K562 (cell line): ENCODE measurements around the gene SLC6A7. TPM values are rescaled to one million over a fixed set of nuclear protein-coding genes. Genes with fewer than 3 reads are reported as not detected.

Source experiments
- ATAC-seq: fragments of 200-7000 bp; cut with Tn5 transposase; 3 replicates; pipeline ENCODE4 v1.9.1; 2020; ENCODE audit warnings: moderate library complexity
- BruUV-seq: library from RNA; stranded (reverse); fragments of 400-500 nt; replicated peaks from 2 replicates; lab custom pipeline; 2021; lab: Mats Ljungman, UMichigan
- CTCF ChIA-PET: fragments of 300-600 bp; formaldehyde crosslinking; extraction: SDS; loops from one replicate; lab custom pipeline; 2021; ENCODE audit warnings: low intra/inter-chr PET ratio; lab: Yijun Ruan, JAX
- POLR2A ChIA-PET: fragments of 300-600, 350-650 bp; sonication (Branson Sonifier 250); formaldehyde crosslinking; extraction: SDS; loops from one replicate; lab custom pipeline; 2021; ENCODE audit warnings: antibody characterized with exemption, inconsistent platforms; lab: Yijun Ruan, JAX
- DNase-seq, 4 experiments: peaks; one replicate each; pipeline versions ENCODE4 v3.0.0 to v3.0.0-alpha.2; 2011 to 2018; ENCODE audit warnings: low spot score in 3 of 4, mixed read lengths in 3 of 4; ENCODE audit errors: extremely low read depth in 1 of 4
- FAIRE-seq: peaks from 2 replicates; lab custom pipeline; 2011; peaks lifted over from hg19 to GRCh38; lab: Jason Lieb, UNC
- H2AFZ ChIP-seq: 2 replicates; pipeline ENCODE4 v1.6.0; 2011; ENCODE audit warnings: low read depth, low read length, control low read depth, inconsistent platforms
- H3K27ac ChIP-seq: fragments of 200-600 bp; 3 replicates; pipeline ENCODE4 v1.8.0; 2011; ENCODE audit warnings: low read depth, mild to moderate bottlenecking, control low read depth, inconsistent platforms, low read length, moderate library complexity, mixed read lengths; ENCODE audit errors: extremely low read depth
- H3K27me3 ChIP-seq, 2 experiments: fragments of 300-600 bp in 1 of 2; 2 replicates in 1 of 2; 3 replicates in 1 of 2; pipeline versions ENCODE4 v1.6.0 to v1.8.0; 2011; ENCODE audit warnings: inconsistent platforms in 2 of 2, low read length in 2 of 2, mild to moderate bottlenecking in 1 of 2, mixed read lengths in 1 of 2, moderate library complexity in 1 of 2; ENCODE audit not compliant: control insufficient read depth in 2 of 2, insufficient read depth in 2 of 2
- H3K36me3 ChIP-seq: fragments of 300-600 bp; 3 replicates; pipeline ENCODE4 v1.8.0; 2011; ENCODE audit warnings: mild to moderate bottlenecking, low read length, inconsistent platforms; ENCODE audit not compliant: control insufficient read depth, insufficient read depth
- H3K4me1 ChIP-seq, 2 experiments: fragments of 200-600 bp in 1 of 2; replicated peaks in 1 of 2; 2 replicates in 1 of 2; 3 replicates in 1 of 2; pipeline versions ENCODE4 v1.5.1 to v1.8.0; 2011; ENCODE audit warnings: inconsistent platforms in 2 of 2, low read length in 2 of 2, mild to moderate bottlenecking in 1 of 2, mixed read lengths in 1 of 2, moderate library complexity in 1 of 2; ENCODE audit not compliant: control insufficient read depth in 2 of 2, insufficient read depth in 2 of 2
- H3K4me2 ChIP-seq: 2 replicates; pipeline ENCODE4 v1.6.1; 2011; ENCODE audit warnings: low read length, control low read depth, inconsistent platforms, mixed read lengths; ENCODE audit not compliant: insufficient read depth
- H3K4me3 ChIP-seq: fragments of 200-600 bp; sonication (generic), shearing (Covaris generic); 2 replicates; pipeline ENCODE4 v1.5.1; 2016; ENCODE audit warnings: control low read depth, inconsistent platforms
- H3K79me2 ChIP-seq: fragments of 200-600 bp; 3 replicates; pipeline ENCODE4 v1.8.0; 2011; ENCODE audit warnings: low read length, inconsistent platforms; ENCODE audit not compliant: control insufficient read depth, insufficient read depth
- H3K9ac ChIP-seq, 2 experiments: 2 replicates each; pipeline versions ENCODE4 v1.6.0 to v1.6.1; 2011; ENCODE audit warnings: low read depth in 2 of 2, low read length in 2 of 2, control low read depth in 1 of 2, inconsistent platforms in 1 of 2, mild to moderate bottlenecking in 1 of 2, mixed read lengths in 1 of 2; ENCODE audit not compliant: insufficient read depth in 1 of 2
- H3K9me1 ChIP-seq: one replicate; pipeline ENCODE4 v1.6.0; 2011; ENCODE audit warnings: inconsistent platforms, mild to moderate bottlenecking, low read length, moderate library complexity; ENCODE audit not compliant: control insufficient read depth, insufficient read depth
- H3K9me3 ChIP-seq: replicated peaks from 2 replicates; pipeline ENCODE4 v1.5.1; 2011; ENCODE audit warnings: low read depth, low read length, inconsistent platforms; ENCODE audit not compliant: control insufficient read depth, insufficient read depth
- H4K20me1 ChIP-seq: replicated peaks from 2 replicates; pipeline ENCODE4 v1.6.1; 2011; ENCODE audit warnings: low read length, inconsistent platforms, mixed read lengths; ENCODE audit not compliant: control insufficient read depth, insufficient read depth
- ARID1B ChIP-seq: fragments of 450-650 bp; IDR thresholded peaks from 2 replicates; pipeline ENCODE4 v1.6.1; 2016; ENCODE audit warnings: antibody characterized with exemption, mild to moderate bottlenecking, inconsistent platforms
- FOXJ3 ChIP-seq: sonication (generic); formaldehyde crosslinking; IDR thresholded peaks from 2 replicates; pipeline ENCODE4 v1.4.0; 2020; ENCODE audit warnings: mild to moderate bottlenecking, missing genetic modification reagents
- HDAC6 ChIP-seq: IDR thresholded peaks from 2 replicates; pipeline ENCODE4 v1.6.1; 2012; ENCODE audit warnings: low read depth, mild to moderate bottlenecking, control low read depth, inconsistent platforms, low read length, moderate library complexity
- NCOA2 ChIP-seq, 2 experiments: fragments of 450-650 bp; IDR thresholded peaks; 2 replicates each; pipeline ENCODE4 v1.6.1; 2018; ENCODE audit warnings: mild to moderate bottlenecking in 2 of 2, moderate library complexity in 1 of 2; ENCODE audit not compliant: partially characterized antibody in 2 of 2
- WGBS: fragments of 100-300 bp; shearing (Covaris generic); methylation state at CpG from one replicate; pipeline ENCODE4 v1.1.6; 2016; ENCODE audit warnings: low coverage, mixed read lengths; ENCODE audit not compliant: insufficient coverage; ENCODE audit errors: missing lambda C conversion rate; 5-methylcytosine and 5-hydroxymethylcytosine counted together
- in situ Hi-C: fragments of 300-500 bp; cut with MboI; formaldehyde crosslinking; loops from 4 replicates; pipeline ENCODE4 v1.15.0; 2018; ENCODE audit warnings: inconsistent platforms, mixed read lengths
- intact Hi-C: fragments of 100-400 bp; cut with micrococcal nuclease; formaldehyde crosslinking; loops from 2 replicates; pipeline ENCODE4 v1.14.2; 2022
- polyA plus RNA-seq, 8 experiments: library from polyadenylated mRNA; depleted of rRNA in 4 of 8; stranded (reverse) in 5 of 8; unstranded in 3 of 8; fragments of >200 nt; fragmentation: Nextera tagmentation in 2 of 8; fragmentation: Illumina TruSeq in 1 of 8; extraction: Ambion mirVana in 2 of 8; extraction: Trizol in 1 of 8; gene quantifications; 2 replicates each; pipeline versions ENCODE4 v1.2.1 to v1.2.3, GENCODE V29; 2011 to 2014; ENCODE audit warnings: inconsistent platforms in 1 of 8, missing spikeins in 1 of 8
- total RNA-seq, 7 experiments: library from RNA; depleted of rRNA in 6 of 7; stranded (reverse); fragments of >200 nt in 6 of 7; fragmentation: Illumina TruSeq in 2 of 7; extraction: Trizol in 2 of 7; gene quantifications; 2 replicates each; pipeline versions ENCODE4 v1.2.1 to v1.2.3, GENCODE V29; 2011 to 2021; ENCODE audit warnings: low replicate concordance in 1 of 7
- TF ChIP-seq, protein P1 (sequence below): IDR thresholded peaks from 2 replicates; pipeline ENCODE4 v1.6.1; 2014; ENCODE audit warnings: antibody characterized with exemption
- TF ChIP-seq, protein P2 (sequence below): fragments of 250-450 bp; sonication (Bioruptor Pico); IDR thresholded peaks from 2 replicates; pipeline ENCODE4 v1.5.0; 2021

Gene SLC6A7
- total and polyA plus RNA-seq, 9 of the 15 experiments (the other 6 are each of a cell fraction or from before 2014, with no cell fraction given) = not detected

DNA sequence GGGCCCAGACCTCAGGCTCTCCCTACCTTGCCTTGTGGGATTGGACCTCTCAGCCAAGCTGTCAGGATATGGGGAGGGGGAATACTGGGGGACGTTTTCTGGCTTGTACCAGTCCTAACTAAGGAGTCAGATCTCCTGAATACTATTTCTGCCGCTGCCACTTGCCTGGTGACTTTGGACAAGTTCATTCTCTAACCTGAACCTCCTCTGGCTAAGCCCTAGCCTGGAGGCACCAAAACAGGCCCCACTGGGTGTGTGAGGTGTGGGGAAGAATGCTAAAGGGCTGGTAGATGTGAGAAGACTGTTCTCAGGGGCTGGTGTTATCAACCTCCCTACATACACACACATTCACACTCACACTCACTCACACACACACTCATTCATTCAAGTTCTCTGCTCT is 1.1 kb downstream of the SLC6A7 start:
- BruUV-seq = no TSS peak
- no peak for TF ChIP-seq ARID1B
- TF ChIP-seq HDAC6 = no peak
- no peak for TF ChIP-seq FOXJ3 (CRISPR knock-in tag)
- no peak for TF ChIP-seq NCOA2 (IDR thresholded peaks at IDR 0.05; ENCODE audit: partially characterized antibody in 2 of 2)
- TF ChIP-seq, protein P1, sequence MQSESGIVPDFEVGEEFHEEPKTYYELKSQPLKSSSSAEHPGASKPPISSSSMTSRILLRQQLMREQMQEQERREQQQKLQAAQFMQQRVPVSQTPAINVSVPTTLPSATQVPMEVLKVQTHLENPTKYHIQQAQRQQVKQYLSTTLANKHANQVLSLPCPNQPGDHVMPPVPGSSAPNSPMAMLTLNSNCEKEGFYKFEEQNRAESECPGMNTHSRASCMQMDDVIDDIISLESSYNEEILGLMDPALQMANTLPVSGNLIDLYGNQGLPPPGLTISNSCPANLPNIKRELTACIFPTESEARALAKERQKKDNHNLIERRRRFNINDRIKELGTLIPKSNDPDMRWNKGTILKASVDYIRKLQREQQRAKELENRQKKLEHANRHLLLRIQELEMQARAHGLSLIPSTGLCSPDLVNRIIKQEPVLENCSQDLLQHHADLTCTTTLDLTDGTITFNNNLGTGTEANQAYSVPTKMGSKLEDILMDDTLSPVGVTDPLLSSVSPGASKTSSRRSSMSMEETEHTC = no peak
- TF ChIP-seq, protein P2, sequence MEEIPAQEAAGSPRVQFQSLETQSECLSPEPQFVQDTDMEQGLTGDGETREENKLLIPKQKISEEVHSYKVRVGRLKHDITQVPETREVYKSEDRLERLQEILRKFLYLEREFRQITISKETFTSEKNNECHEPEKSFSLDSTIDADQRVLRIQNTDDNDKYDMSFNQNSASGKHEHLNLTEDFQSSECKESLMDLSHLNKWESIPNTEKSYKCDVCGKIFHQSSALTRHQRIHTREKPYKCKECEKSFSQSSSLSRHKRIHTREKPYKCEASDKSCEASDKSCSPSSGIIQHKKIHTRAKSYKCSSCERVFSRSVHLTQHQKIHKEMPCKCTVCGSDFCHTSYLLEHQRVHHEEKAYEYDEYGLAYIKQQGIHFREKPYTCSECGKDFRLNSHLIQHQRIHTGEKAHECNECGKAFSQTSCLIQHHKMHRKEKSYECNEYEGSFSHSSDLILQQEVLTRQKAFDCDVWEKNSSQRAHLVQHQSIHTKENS = no peak
- Histone ChIP-seq H3K36me3 (no peaks in the 10 kb centered on the region), H3K27me3 (peaks cover 42 to 90% of the 10 kb centered on the region in 2 experiments), H3K9ac (no peak overlapping the region), H3K4me1 (peaks cover 0 to 7% of the 10 kb centered on the region in 2 experiments; a peak in 1 of 5 replicates), H3K4me2 (no peak overlapping the region), H3K9me1 (no peaks in the 10 kb centered on the region), H3K4me3 (no peak overlapping the region), H4K20me1 (0 out of 2 replicates have a peak, but pooled peaks cover 7% of the 10 kb centered on the region), H2AFZ (no peak overlapping the region), H3K27ac (no peak overlapping the region), H3K79me2 (no peaks in the 10 kb centered on the region), H3K9me3 (no peaks in the 10 kb centered on the region)
- FAIRE-seq = no peak
- no peak for DNase-seq
- ChIA-PET CTCF (no interaction called here), POLR2A (no interaction called here)
- intact Hi-C loops = no loop called here
- in situ Hi-C loops = no loop called here
- ATAC-seq = no peak
- WGBS = 0% methylated on average over 2 of the region's 2 CpGs
